Panc1 (cell line): Measurements from ENCODE around the gene KIAA1143. TPM values are rescaled to one million over a fixed set of nuclear protein-coding genes. Genes with fewer than 3 reads are reported as not detected.

Source experiments
- ATAC-seq: fragments of 200-7000 bp; cut with Tn5 transposase; 2 replicates; pipeline ENCODE4 v1.9.1; 2020; ENCODE audit warnings: mild to moderate bottlenecking, moderate library complexity
- BruUV-seq: library from RNA; stranded (reverse); fragments of 400-500 nt; replicated peaks from 2 replicates; lab custom pipeline; 2021; lab: Mats Ljungman, UMichigan
- CTCF ChIA-PET: fragments of 300-600 bp; sonication (Branson Sonifier 250); formaldehyde crosslinking; loops from one replicate; lab custom pipeline; 2022; ENCODE audit warnings: antibody characterized with exemption; lab: Charles Lee
- POLR2A ChIA-PET: fragments of 300-600 bp; sonication (Branson Sonifier 250); formaldehyde crosslinking; loops from one replicate; lab custom pipeline; 2022; ENCODE audit warnings: antibody characterized with exemption; lab: Charles Lee
- DNase-seq: peaks from one replicate; pipeline ENCODE4 v3.0.0-alpha.2; 2010; ENCODE audit warnings: low read depth, low spot score
- H3K27ac ChIP-seq: 2 replicates; pipeline ENCODE4 v1.5.1; 2011; ENCODE audit warnings: mild to moderate bottlenecking, low read length, inconsistent platforms
- H3K27me3 ChIP-seq: fragments of 200-500 bp; sonication (Bioruptor generic); 2 replicates; pipeline ENCODE4 v1.6.0; 2014; ENCODE audit warnings: low read length, inconsistent platforms; ENCODE audit not compliant: control insufficient read depth, insufficient read depth
- H3K36me3 ChIP-seq: fragments of 200-500 bp; sonication (Bioruptor generic); 2 replicates; pipeline ENCODE4 v1.5.1; 2014; ENCODE audit warnings: inconsistent platforms, mild to moderate bottlenecking, low read length, moderate library complexity; ENCODE audit not compliant: control insufficient read depth, insufficient read depth
- H3K4me1 ChIP-seq: 2 replicates; pipeline ENCODE4 v1.5.1; 2011; ENCODE audit warnings: inconsistent platforms, mild to moderate bottlenecking, low read length, moderate library complexity; ENCODE audit not compliant: control insufficient read depth, insufficient read depth
- H3K4me3 ChIP-seq, 2 experiments: 2 replicates each; pipeline ENCODE4 v1.5.1; 2011 to 2012; ENCODE audit warnings: low read depth in 2 of 2, low read length in 2 of 2, mild to moderate bottlenecking in 2 of 2, inconsistent platforms in 1 of 2, moderate library complexity in 1 of 2
- H3K9me3 ChIP-seq: fragments of 200-500 bp; sonication (Bioruptor generic); 2 replicates; pipeline ENCODE4 v1.5.1; 2014; ENCODE audit warnings: low read depth, mild to moderate bottlenecking, inconsistent platforms, low read length, moderate library complexity; ENCODE audit not compliant: control insufficient read depth, insufficient read depth
- CTCF ChIP-seq: fragments of 450-650 bp; IDR thresholded peaks from 2 replicates; pipeline ENCODE4 v1.5.1; 2017; ENCODE audit warnings: mild to moderate bottlenecking
- POLR2AphosphoS5 ChIP-seq: IDR thresholded peaks from 2 replicates; pipeline ENCODE4 v1.6.1; 2012; ENCODE audit warnings: mild to moderate bottlenecking, low read depth, low read length, moderate library complexity
- REST ChIP-seq, 2 experiments: IDR thresholded peaks; 2 replicates each; pipeline ENCODE4 v1.6.1; 2011 to 2012; ENCODE audit warnings: low read depth in 2 of 2, control low read depth in 1 of 2, low read length in 1 of 2, mild to moderate bottlenecking in 1 of 2, moderate library complexity in 1 of 2; ENCODE audit not compliant: insufficient read depth in 1 of 2
- SIN3A ChIP-seq: IDR thresholded peaks from 2 replicates; pipeline ENCODE4 v1.6.1; 2012; ENCODE audit warnings: low read depth, mild to moderate bottlenecking, low read length, moderate library complexity, borderline replicate concordance; ENCODE audit not compliant: insufficient read depth
- TCF7L2 ChIP-seq: IDR thresholded peaks from 2 replicates; pipeline ENCODE4 v1.6.1; 2011; ENCODE audit warnings: mild to moderate bottlenecking, low read depth, low read length, inconsistent platforms
- in situ Hi-C: cut with HindIII; loops from 2 replicates; pipeline ENCODE4 v1.10.0; 2016; ENCODE audit warnings: low sequenced_read_pairs, low pct_unique_long_range_greater_than_20kb
- intact Hi-C: fragments of 100-400 bp; cut with micrococcal nuclease; formaldehyde crosslinking; loops from one replicate; pipeline ENCODE4 v1.10.0; 2022; ENCODE audit not compliant: unreplicated experiment
- total RNA-seq: library from RNA; stranded (reverse); gene quantifications from one replicate; pipeline ENCODE4 v1.2.1, GENCODE V29; 2021; ENCODE audit not compliant: unreplicated experiment

KIAA1143 gene
- total RNA-seq, 1 experiment from 2014 or later = 17.5 TPM

GRCh38 chr3:44762170-44762677 lies 805 bp upstream of the KIAA1143 start:
- Histone ChIP-seq H3K9me3 (peaks cover 19% of the 10 kb centered on the region; the same call in 1 of the 2 replicates), H3K4me3 (peak overlapping the region; percentile 81 to 87), H3K36me3 (peaks cover 3% of the 10 kb centered on the region; the same call in 1 of the 2 replicates), H3K4me1 (no peaks in the 10 kb centered on the region), H3K27ac (peak overlapping the region; percentile 92), H3K27me3 (no peaks in the 10 kb centered on the region)
- in situ Hi-C loops = no loop called here
- ChIA-PET POLR2A (interaction anchor here (0.5 to 0.7 kb wide), 3 partner anchors 16 to 1999 kb away, joined by 5 to 20 read pairs (median 7); no protein-coding TSS in a partner anchor), CTCF (no interaction called here)
- no TSS peak for BruUV-seq
- peak; percentile 4 for DNase-seq
- TF ChIP-seq SIN3A = no peak
- no peak for TF ChIP-seq REST (IDR thresholded peaks at IDR 0.05; ENCODE audit: insufficient read depth in 1 of 2, low read depth in 2 of 2, low read length in 1 of 2)
- no peak for TF ChIP-seq CTCF
- intact Hi-C loops = no loop called here
- ATAC-seq = no peak

- no peak for ATAC-seq
- no peaks in the 10 kb centered on the region for H3K4me1 ChIP-seq
- POLR2A ChIA-PET = no interaction called here
- no peak for DNase-seq
- H3K27ac ChIP-seq = peak overlapping the region; percentile 89
- intact Hi-C loops (no loop called here), in situ Hi-C loops (no loop called here)
- peaks cover 3% of the 10 kb centered on the region; the same call in 1 of the 2 replicates for H3K36me3 ChIP-seq
- no peak for TF ChIP-seq TCF7L2
- no peak for TF ChIP-seq POLR2AphosphoS5
- TF ChIP-seq REST (IDR thresholded peaks at IDR 0.05; ENCODE audit: insufficient read depth in 1 of 2, low read depth in 2 of 2, low read length in 1 of 2) = no peak
- TF ChIP-seq CTCF = no peak
- no peak for TF ChIP-seq SIN3A
- H3K27me3 ChIP-seq = no peaks in the 10 kb centered on the region
- no TSS peak for BruUV-seq
- H3K4me3 ChIP-seq = peak overlapping the region; percentile 81 to 87
- peaks cover 22% of the 10 kb centered on the region; the same call in 1 of the 2 replicates for H3K9me3 ChIP-seq
- CTCF ChIA-PET = no interaction called here
Observed at GRCh38 chr3:44761101-44761423, 357 bp downstream of the KIAA1143 start.
